NCI-H2227 treated with DMSO at 0.1 percent for 48 hours (cell line): ENCODE measurements around the gene GABRR2.
"Not testable (repeated sequence)": the region's sequence is repeated elsewhere in the genome, so short reads cannot be mapped to it uniquely, and the experiment has no call there.

ENCODE experiments used
- DNase-seq: peaks from one replicate; lab custom pipeline; 2025; lab: John Stamatoyannopoulos, UW

GABRR2 gene

DNA sequence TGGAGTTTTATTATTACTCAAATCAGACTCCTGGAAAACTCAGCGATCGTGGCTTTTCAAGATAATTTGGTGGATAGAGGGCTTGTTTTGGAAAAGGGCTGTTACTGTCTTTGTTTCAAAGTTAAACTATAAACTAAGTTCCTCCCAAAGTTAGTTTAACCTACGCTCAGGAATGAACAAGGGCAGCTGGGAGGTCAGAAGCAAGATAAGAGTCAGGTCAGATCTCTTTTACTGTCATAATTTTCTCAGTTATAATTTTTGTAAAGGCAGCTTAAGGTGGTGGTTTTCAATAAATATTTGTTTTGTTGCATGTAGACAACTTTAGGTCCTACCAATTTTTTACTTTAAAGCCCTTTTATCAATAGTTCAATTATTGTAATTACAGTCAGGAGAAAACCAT, 9.2 kb upstream of the GABRR2 start:
- no peak for DNase-seq

DNA sequence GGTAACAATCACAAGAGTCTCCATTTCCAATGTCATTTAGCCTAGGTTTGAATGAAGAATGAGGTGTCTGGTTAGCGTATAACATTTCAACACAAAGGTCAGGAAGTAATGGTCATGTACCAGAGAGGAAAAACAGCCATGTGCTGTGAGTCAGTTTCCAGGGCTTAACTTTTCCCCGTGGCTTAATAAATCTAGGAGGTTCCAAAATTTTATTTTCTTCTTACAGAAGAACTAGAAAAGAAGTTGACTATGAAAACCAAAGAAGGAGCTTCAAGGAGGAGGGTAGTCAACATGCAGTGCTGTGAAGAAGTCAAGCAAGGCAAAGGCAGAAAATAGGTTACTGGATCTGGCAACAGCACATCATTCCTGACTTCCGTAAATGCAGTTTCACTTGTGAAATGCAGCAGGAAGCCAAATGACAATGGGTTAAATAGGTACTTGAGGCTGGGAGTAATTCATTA, 8.4 kb upstream of the GABRR2 start:
- no peak for DNase-seq

DNA sequence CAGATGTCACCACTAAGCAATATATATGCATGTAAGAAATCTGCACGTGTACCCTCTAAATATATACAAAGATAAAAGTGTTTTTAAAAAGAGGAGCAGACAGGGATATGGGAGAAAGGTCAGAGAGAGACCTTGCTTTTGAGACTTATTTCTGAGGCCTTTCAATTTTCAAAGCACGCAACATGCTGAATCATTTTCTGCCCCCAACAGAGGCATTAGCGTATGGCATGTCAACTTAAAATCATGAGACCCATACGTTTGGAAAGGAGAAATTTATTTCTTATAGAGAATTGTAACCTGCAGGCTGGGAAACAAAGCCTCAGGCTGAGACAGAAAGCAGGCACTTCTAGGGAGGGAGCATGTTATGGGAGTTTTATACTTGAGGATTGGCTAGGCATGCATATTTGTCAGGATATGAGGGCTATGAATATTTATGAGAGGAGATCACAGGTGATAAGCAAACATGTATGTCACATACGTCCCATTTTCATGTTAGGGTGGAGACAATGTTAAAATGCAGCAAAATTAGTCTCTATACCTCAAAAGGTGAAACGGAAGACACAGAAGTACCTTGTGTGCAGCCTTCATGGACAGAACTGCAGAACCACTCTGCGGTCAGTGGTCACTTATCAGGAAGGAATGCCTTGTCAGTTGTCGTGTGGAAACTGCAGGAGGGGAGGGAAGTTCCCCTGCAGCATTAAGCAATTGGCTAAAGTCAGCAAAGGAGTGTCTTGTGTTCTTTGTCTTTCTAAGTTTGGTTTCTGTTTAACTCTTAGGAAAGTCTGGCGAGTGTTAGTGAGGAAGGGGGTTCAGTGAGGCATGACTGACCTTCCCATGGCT, 6.3 kb upstream of the GABRR2 start:
- no peak for DNase-seq

DNA sequence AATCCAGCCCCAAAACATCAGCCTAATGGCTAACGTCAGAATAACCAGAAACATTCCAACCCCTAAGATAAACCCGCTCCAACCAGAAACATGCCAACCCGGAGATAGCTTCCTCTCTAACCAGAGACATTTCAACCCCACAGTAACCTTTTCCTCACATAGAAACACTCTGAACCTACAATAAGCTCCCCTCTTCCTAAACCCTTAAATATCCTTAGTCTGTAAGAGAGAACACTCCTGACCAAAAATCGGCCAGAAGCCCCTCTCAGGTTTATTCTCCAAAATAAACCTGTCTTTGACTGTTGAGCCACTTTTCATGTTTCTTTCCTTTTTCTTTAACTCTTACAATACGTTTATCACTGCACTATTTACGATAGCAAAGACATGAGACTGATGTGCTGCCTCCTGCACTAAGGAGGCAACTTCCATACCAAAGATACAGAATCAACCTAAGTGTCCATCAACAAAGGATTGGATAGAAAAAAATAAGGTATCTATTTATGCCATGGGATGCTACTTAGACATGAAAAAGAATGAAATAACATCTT, 5.0 kb upstream of the GABRR2 start:
- no peak for DNase-seq

DNA sequence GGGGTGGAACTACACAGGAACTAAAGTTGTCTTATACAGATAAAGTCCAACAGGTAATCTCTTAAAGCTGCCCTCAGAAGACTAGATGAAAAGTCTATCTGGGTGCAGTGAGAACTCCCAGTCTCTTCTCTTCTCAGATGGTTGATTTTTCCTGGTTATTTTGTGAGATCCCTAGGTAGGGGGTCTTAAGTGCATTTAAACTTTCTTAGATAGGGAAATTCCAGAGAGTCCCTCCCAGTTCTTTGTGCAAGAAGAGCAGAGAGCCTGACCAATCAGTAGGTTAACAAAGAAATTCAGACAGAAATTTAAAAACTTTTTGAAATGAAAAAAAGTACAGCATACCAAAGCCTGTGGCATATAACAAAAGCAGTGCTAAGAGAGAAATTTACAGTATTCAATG, 2.0 kb upstream of the GABRR2 start:
- DNase-seq: no peak

DNA sequence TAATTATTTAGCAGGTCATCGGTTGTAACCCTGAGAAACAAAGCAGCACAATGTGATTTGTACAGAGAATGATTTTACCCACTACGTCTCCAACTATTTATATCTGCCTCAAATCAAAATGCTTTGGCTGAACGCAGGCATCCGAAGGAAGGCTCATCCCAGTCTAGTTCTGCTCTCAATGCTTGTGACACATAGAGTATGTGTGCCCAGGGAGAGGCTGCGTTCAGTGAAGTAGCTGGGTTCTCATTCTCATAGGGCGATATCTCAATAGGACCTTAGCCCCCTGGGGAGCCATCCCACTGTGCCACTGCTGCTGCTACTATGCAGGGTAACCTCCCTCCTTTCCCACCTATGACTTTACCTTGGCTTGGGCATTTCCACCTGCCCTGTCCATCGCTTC, 407 bp downstream of the GABRR2 start:
- no peak for DNase-seq

DNA sequence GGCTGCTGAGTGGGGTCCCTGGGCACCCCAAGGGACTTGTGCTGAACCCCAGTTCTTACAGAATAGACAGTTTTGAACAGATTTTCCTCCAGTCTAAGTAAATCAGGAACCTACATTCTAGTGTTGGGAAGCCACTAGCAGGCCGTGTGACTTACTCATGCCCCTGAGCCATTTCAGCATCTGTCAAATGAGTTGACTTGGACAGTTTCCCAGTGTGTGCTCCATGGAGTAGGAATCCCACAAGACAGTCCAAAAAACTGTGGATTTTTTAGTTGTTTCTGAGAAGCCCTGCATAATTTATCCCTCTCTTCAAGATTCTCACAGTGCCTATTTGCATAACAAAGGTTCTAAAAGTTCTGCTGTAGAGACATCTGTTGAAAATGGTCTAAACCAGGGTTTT, 2.1 kb downstream of the GABRR2 start:
- DNase-seq: no peak

DNA sequence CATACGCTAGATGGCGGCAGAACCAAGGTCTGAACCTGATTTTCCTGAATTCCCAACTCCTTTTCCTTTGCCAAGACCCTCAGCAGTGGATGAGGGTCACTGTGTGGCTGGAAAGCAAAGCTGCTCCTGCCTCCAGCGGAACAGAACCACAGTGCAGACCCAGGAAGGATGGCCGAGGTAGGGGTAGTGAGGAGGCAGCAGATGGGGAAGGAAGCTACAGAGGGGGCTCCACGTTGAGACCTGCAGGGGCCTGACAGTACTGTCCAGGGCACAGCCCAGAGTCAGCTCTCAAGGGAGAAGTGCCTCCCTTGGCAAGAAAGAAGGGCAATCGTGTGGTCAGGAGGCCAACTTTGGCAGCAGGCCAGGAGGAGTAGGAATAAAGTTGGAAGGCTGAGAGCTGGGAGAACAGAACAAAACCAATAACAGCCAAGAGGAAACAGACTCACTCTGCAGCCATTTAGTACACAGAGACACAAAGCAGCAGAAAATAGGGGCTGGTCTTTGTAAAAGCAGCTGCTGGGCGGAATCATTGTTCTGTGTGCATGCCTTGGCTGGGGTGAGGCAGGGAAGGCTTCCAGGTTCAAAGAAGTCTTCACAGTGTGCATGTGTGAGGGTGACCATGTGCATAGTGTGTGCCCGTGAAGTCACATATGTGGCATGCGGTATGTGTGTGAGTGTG, 3.1 kb downstream of the GABRR2 start:
- DNase-seq: peak; percentile 22

DNA sequence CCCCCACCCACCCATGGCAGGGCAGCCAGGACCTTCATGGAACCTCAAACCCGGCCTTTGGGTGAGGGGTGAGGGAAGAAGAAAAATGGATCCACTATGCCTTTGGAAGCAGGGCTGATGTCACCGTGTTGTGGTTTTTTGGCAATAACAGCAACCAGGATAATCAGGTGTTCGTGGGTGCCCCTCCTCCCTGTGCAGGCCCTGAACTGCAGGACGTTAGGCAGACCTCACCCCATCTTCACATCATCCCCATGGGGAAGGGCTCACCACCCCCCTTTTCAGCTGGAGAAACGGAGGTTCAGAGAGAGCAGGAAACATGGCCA, 3.6 kb downstream of the GABRR2 start:
- DNase-seq: no peak

DNA sequence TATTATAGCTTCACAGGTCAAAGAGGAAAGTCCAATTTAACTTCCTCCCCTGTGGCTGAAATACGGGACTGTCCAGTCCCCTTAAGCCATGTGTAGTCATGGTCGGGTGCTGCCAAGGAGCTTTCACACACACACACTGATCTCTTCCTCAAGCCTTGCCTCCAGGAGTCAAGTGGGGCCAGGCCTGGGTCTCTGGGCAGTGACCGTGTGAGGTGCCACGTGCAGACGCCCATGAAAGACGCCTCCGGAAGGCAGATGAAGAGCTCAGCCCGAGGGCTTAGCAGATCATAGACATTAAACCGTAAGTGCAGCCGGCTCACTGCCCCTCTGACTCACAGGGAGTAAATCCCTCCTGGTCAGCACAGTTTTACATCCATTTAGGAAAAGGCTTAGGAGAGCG, 4.2 kb downstream of the GABRR2 start:
- DNase-seq: no peak

DNA sequence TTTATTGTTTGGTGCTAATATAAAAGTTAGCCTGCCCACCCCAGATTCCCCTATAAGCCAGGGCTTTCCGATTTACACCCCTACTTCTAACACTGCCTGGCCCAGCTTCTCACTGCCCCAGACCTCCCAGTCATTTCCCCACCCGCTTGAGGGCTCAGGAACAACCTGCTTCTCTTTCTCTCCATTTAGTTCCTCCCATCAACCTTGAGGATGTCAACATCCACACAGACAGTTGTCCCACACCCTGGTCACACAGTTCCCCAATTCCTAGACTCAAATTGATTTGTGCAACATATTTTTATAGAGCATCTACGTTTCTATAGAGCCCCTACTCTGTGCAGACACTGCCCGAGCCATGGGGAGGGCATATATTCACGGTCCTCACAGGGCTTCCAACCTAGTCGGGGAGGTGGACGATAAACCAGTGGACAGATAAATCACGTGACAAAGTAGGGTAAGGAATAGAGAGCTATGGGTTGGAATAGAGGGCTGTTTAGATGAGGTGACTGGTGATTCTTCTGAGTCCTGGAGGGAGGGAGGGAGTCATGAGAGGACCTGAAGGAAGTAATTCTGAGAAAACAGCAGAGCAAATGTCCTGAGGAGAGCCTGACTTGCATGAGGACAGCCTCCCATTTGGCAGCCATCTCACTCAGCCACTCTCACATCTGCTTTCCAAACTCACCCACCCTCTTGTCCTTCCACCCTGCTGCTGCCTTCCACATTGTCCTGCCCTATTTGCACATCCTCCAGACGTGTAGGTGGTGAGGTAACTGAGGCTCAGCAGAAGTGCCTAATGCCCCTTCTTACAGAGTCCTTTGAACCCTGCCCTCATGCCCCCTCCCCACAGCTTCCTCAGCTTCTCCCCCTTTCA, 6.3 kb downstream of the GABRR2 start:
- no peak for DNase-seq

DNA sequence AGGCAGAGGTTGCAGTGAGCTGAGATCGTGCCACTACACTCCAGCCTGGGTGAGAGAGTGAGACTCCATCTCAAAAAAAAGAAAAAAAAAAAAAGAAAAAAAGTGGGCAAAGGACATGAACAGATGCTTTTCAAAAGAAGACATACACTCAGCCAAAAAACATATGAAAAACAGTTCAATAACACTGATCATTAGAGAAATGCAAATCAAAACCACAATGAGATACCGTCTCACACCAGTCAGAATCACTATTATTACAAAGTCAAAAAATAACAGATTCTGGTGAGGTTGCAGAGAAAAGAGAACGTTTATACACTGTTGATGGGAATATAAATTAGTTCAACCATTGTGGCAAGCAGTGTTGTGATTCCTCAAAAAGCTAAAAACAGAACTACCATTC, 10.6 kb downstream of the GABRR2 start:
- DNase-seq: not testable (repeated sequence)

DNA sequence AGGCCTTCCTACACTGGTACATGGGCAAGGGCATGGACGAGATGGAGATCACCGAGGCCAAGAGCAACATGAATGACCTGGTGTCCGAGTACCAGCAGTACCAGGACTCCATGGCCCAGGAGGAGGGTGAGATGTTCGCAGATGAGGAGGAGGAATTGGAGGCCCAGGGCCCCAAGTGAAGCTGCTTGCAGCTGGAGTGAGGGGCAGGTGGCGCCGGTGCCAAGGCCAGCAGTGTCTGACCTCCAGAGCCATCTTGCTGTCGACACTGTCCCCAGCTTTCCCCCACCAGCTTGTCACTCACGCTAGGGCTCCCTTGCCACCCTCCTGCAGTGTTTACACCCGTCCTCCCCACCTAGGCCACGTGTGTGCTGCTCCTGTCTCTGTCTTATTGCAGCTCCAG, 12.2 kb downstream of the GABRR2 start:
- DNase-seq: no peak

DNA sequence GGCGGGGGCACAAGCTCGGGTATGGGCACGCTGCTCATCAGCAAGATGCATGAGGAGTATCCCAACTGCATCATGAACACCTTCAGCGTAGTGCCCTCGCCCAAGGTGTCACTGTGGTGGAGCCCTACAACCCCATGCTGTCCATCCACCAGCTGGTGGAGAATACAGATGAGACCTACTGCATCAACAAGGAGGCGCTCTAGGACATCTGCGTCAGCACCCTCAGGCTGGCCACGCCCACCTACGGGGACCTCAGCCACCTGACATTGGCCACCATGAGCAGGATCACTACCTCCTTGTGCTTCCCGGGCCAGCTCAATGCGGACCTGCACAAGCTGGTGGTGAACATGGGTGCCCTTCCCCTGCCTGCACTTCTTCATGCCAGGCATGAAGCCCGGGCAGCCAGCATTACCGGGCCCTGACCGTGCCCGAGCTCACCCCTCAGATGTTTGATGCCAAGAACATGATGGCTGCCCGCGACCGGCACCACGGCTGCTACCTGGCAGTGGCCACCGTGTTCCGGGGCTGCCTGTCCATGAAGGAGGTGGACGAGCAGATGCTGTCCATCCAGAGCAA, 12.8 kb downstream of the GABRR2 start:
- no peak for DNase-seq

DNA sequence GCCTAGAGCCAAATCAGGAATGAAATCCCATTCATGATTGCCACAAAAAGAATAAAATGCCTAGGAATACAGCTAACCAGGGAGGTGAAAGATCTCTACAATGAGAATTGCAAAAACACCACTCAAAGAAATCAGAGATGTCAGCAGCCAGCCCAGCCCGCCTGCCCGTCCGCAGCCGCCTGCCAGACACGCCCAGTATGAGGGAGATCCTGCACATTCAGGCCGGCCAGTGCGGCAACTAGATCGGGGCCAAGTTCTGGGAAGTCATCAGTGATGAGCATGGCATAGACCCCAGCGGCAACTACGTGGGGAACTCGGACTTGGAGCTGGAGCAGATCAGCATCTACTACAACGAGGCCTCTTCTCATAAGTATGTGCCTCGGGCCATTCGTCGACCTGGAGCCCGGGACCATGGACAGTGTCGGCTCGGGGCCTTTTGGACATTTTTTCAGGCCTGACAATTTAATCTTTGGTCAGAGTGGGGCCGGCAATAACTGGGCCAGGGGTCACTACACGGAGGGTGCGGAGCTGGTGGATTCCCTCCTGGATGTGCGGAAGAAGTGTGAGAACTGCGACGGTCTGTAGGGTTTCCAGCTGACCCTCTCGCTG, 13.4 kb downstream of the GABRR2 start:
- DNase-seq: no peak

DNA sequence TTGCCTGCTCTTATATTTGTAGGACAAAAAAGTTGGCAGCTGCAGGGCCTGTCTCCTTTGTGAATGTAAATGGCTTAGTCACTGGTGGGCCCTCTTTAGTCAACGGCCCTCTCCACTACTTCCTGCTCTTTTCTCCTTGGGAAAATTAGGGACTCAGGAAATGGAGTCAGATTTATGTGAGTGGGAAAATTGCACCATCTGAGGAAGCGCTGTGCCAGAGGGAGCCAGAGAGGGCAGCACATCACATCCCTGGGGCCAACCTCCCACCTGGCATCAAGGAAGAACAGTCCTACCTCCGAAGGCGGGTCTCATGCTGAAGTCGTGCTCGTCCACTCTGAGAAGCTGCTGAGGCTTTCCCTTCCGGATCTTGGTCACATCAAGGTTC, 15.6 kb downstream of the GABRR2 start:
- no peak for DNase-seq

DNA sequence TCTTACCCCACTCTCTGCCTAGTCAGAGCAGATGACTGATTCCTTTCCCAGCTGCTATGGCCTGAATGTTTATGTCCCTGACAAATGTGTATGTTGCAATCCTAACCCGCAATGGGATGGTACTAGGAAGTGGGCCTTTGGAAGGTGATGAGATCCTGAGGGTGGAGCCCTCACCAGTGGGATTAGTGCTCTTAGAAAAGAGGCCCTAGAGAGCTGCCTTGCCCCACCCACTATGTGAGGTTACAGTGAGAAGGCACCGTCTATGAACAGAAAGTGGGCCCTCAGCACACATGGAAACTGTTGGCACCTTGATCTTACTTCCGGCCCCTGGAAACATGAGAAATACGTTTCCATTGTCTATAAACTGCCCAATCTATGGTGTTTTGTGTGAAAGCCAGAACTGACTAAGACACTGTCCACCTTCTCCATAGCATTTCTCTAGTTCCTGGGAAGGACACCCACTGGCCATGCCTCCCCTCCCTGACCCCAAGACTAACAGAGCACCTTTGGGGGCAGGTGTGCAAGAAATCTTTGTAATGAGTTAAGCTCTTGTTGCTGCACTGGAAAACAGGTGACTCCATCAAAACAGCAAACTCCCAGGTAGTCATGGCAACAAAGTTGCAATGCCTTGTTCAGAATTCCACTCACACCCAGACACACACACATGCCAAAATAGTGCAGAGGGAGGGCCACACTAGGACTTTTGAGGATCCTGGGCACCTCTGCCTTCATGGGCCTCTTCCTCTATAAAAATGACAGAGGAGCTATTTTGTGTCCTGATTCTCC, 16.2 kb downstream of the GABRR2 start:
- DNase-seq: no peak

DNA sequence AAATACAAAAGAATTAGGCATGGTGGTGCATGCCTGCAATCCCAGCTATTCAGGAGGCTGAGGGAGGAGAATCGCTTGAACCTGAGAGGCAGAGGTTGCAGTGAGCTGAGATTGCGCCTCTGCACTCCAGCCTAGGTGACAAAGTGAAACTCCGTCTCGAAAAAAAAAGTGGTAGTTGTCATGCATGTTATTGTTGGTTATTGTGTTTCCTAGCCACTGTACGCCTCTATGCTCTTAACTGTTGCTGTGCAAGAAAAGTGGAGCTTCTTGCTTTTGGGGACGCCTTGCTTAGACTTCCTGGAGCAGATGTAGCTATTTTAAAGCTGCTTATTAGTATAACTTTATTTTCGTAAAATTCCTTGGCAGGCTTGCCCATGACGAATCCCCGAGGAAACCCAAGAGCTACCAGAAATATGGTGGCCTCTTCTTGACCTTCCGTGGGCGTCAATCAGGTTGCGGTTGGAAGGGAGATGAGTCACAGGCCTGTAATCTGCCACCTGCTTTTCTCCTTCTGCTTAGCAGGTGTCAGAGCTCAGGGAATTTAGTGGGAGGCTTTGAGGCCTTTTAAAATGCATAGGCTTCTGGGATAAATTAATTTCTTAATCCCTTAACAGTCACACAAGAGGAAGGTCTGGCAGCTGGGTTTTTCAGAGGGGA, 17.3 kb downstream of the GABRR2 start:
- DNase-seq: peak; percentile 24

DNA sequence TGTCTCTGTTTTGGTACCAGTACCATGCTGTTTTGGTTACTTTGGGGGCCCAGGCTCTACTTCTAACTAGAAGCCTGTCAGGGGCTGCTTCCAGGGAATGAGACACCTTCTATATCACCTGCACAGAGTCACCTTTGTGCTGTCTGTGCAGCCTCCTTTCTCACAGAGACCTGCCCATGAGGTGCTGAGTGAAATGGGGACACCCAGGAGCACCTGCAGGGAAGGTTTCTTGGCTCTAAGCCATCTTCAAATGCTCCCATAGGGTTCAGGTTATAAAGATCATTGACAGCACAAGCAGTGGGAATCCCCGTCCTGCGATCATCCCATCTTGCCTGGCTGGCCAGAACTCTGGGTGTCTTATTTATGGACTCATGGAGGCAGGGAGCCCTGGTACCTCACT, 19.1 kb downstream of the GABRR2 start:
- DNase-seq: no peak

DNA sequence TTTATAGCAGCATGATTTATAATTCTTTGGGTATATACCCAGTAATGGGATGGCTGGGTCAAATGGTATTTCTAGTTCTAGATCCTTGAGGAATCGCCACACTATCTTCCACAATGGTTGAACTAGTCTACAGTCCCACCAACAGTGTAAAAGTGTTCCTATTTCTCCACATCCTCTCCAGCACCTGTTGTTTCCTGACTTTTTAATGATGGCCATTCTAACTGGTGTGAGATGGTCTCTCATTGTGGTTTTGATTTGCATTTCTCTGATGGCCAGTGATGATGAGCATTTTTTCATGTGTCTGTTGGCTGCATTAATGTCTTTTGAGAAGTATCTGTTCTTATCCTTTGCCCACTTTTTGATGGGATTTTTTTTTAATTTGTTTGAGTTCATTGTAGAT, 20.0 kb downstream of the GABRR2 start:
- DNase-seq: not testable (repeated sequence)
